H9 (cell line): ENCODE measurements around the gene KIF21A. TPM values are rescaled to one million over a fixed set of nuclear protein-coding genes. Genes with fewer than 3 reads are reported as not detected.

Experiments
- DNase-seq: peaks from one replicate; pipeline ENCODE4 v3.0.0-alpha.2; 2017
- H2AFZ ChIP-seq: one replicate; pipeline ENCODE4 v1.6.1; 2013; ENCODE audit warnings: mild to moderate bottlenecking, low read length, control low read depth, moderate library complexity
- H2AK5ac ChIP-seq: 2 replicates; pipeline ENCODE4 v1.6.1; 2013; ENCODE audit warnings: low read length, control low read depth, mixed read lengths; ENCODE audit not compliant: insufficient read length
- H2BK120ac ChIP-seq: one replicate; pipeline ENCODE4 v1.6.1; 2013; ENCODE audit warnings: low read depth, mild to moderate bottlenecking, low read length, control low read depth, inconsistent platforms; ENCODE audit not compliant: poor library complexity, severe bottlenecking
- H2BK12ac ChIP-seq: 2 replicates; pipeline ENCODE4 v1.6.1; 2013; ENCODE audit warnings: low read length, control low read depth, mixed read lengths, low read depth; ENCODE audit not compliant: insufficient read length
- H2BK15ac ChIP-seq: 2 replicates; pipeline ENCODE4 v1.6.1; 2013; ENCODE audit warnings: low read depth, low read length, control low read depth
- H2BK20ac ChIP-seq: one replicate; pipeline ENCODE4 v1.6.1; 2013; ENCODE audit warnings: low read depth, mild to moderate bottlenecking, low read length, control low read depth, inconsistent platforms; ENCODE audit not compliant: poor library complexity, severe bottlenecking
- H2BK5ac ChIP-seq: 2 replicates; pipeline ENCODE4 v1.6.1; 2013; ENCODE audit warnings: low read length, control low read depth, mixed read lengths; ENCODE audit not compliant: insufficient read length
- H3K14ac ChIP-seq: 2 replicates; pipeline ENCODE4 v1.6.1; 2013; ENCODE audit warnings: low read length, control low read depth; ENCODE audit not compliant: insufficient read depth
- H3K18ac ChIP-seq: 2 replicates; pipeline ENCODE4 v1.6.1; 2013; ENCODE audit warnings: low read depth, mild to moderate bottlenecking, mixed read lengths, low read length, control low read depth; ENCODE audit not compliant: insufficient read length
- H3K23ac ChIP-seq: 2 replicates; pipeline ENCODE4 v1.6.1; 2013; ENCODE audit warnings: low read length, control low read depth, mixed read lengths, low read depth; ENCODE audit not compliant: insufficient read length
- H3K23me2 ChIP-seq: 2 replicates; pipeline ENCODE4 v1.6.1; 2013; ENCODE audit warnings: low read depth, mild to moderate bottlenecking, mixed read lengths, low read length, control low read depth; ENCODE audit not compliant: insufficient read length, poor library complexity, severe bottlenecking
- H3K27ac ChIP-seq: 2 replicates; pipeline ENCODE4 v1.5.1; 2013; ENCODE audit warnings: low read length, control low read depth, mixed read lengths, low read depth; ENCODE audit not compliant: insufficient read length
- H3K27me3 ChIP-seq: 2 replicates; pipeline ENCODE4 v1.6.1; 2013; ENCODE audit warnings: low read length, control low read depth, inconsistent platforms; ENCODE audit not compliant: insufficient read depth
- H3K4ac ChIP-seq: 2 replicates; pipeline ENCODE4 v1.6.1; 2013; ENCODE audit warnings: low read depth, mild to moderate bottlenecking, control low read depth, inconsistent platforms, low read length, moderate library complexity
- H3K4me1 ChIP-seq: 2 replicates; pipeline ENCODE4 v1.6.1; 2013; ENCODE audit warnings: low read length, control low read depth, inconsistent platforms; ENCODE audit not compliant: insufficient read depth
- H3K4me2 ChIP-seq: 2 replicates; pipeline ENCODE4 v1.6.1; 2013; ENCODE audit warnings: low read length, control low read depth, mixed read lengths; ENCODE audit not compliant: insufficient read length, insufficient read depth
- H3K56ac ChIP-seq: 2 replicates; pipeline ENCODE4 v1.6.1; 2013; ENCODE audit warnings: low read depth, mild to moderate bottlenecking, mixed read lengths, low read length, control low read depth; ENCODE audit not compliant: insufficient read length
- H3K79me1 ChIP-seq: 2 replicates; pipeline ENCODE4 v1.6.1; 2013; ENCODE audit warnings: low read depth, mild to moderate bottlenecking, moderate library complexity, low read length, control low read depth, inconsistent platforms; ENCODE audit not compliant: insufficient read depth, poor library complexity, severe bottlenecking
- H3K79me2 ChIP-seq: 2 replicates; pipeline ENCODE4 v1.6.1; 2013; ENCODE audit warnings: low read length, control low read depth, inconsistent platforms; ENCODE audit not compliant: insufficient read depth
- H3K9ac ChIP-seq: 2 replicates; pipeline ENCODE4 v1.6.1; 2013; ENCODE audit warnings: low read length, control low read depth, mixed read lengths; ENCODE audit not compliant: insufficient read length; ENCODE audit errors: extremely low read depth
- H3K9me3 ChIP-seq: one replicate; pipeline ENCODE4 v1.6.1; 2013; ENCODE audit warnings: low read depth, low read length, inconsistent platforms; ENCODE audit not compliant: control insufficient read depth
- H3T11ph ChIP-seq: one replicate; pipeline ENCODE4 v1.6.1; 2013; ENCODE audit warnings: mild to moderate bottlenecking, low read length, control low read depth, inconsistent platforms
- H4K20me1 ChIP-seq: one replicate; pipeline ENCODE4 v1.6.1; 2013; ENCODE audit not compliant: control insufficient read depth, insufficient read length, insufficient read depth
- H4K5ac ChIP-seq: 2 replicates; pipeline ENCODE4 v1.6.1; 2013; ENCODE audit warnings: low read depth, mild to moderate bottlenecking, mixed read lengths, low read length, control low read depth; ENCODE audit not compliant: insufficient read length
- H4K8ac ChIP-seq: replicated peaks from 2 replicates; pipeline ENCODE4 v1.6.1; 2013; ENCODE audit warnings: low read length, control low read depth, mixed read lengths, low read depth; ENCODE audit not compliant: insufficient read length
- H4K91ac ChIP-seq: 2 replicates; pipeline ENCODE4 v1.6.1; 2013; ENCODE audit warnings: low read depth, mild to moderate bottlenecking, moderate library complexity, mixed read lengths, low read length, control low read depth; ENCODE audit not compliant: insufficient read length
- H3K27ac Mint-ChIP-seq, 3 experiments: 2 replicates in 2 of 3; 3 replicates in 1 of 3; pipeline ENCODE4 v1.8.0; 2020 to 2021; ENCODE audit warnings: mixed read lengths in 3 of 3, mild to moderate bottlenecking in 1 of 3, moderate library complexity in 1 of 3
- H3K27me3 Mint-ChIP-seq: 2 replicates; pipeline ENCODE4 v1.8.0; 2021; ENCODE audit warnings: low read depth, mild to moderate bottlenecking, moderate library complexity, mixed read lengths
- H3K36me3 Mint-ChIP-seq, 3 experiments: 2 replicates in 2 of 3; 3 replicates in 1 of 3; pipeline ENCODE4 v1.8.0; 2020 to 2021; ENCODE audit warnings: low read depth in 3 of 3, mixed read lengths in 3 of 3; ENCODE audit not compliant: insufficient read depth in 1 of 3
- H3K4me1 Mint-ChIP-seq, 2 experiments: 2 replicates each; pipeline ENCODE4 v1.8.0; 2020; ENCODE audit warnings: mixed read lengths in 2 of 2
- H3K4me3 Mint-ChIP-seq, 2 experiments: 2 replicates in 1 of 2; 3 replicates in 1 of 2; pipeline ENCODE4 v1.8.0; 2020 to 2021; ENCODE audit warnings: mild to moderate bottlenecking in 2 of 2, mixed read lengths in 2 of 2, moderate library complexity in 1 of 2
- H3K9me3 Mint-ChIP-seq, 2 experiments: 2 replicates in 1 of 2; 3 replicates in 1 of 2; pipeline ENCODE4 v1.8.0; 2020; ENCODE audit warnings: mild to moderate bottlenecking in 2 of 2, mixed read lengths in 2 of 2, moderate library complexity in 1 of 2
- CTCF ChIP-seq: fragments of 200-600 bp; sonication (generic); conservative IDR thresholded peaks from 3 replicates; pipeline ENCODE4 v1.8.0; 2021; ENCODE audit warnings: antibody characterized with exemption, mild to moderate bottlenecking
- WGBS: extraction: QIAGEN DNeasy Blood & Tissue Kit; methylation state at CpG from one replicate; pipeline ENCODE4 v1.1.7; 2013; ENCODE audit warnings: missing lambda C conversion rate, low lambda C conversion rate, mixed read lengths; ENCODE audit not compliant: insufficient read length; ENCODE audit errors: extremely low coverage; 5-methylcytosine and 5-hydroxymethylcytosine counted together
- total RNA-seq: library from RNA; stranded (reverse); gene quantifications from 2 replicates; pipeline ENCODE4 v1.2.1, GENCODE V29; 2021

KIF21A gene
- total RNA-seq, 1 experiment from 2014 or later = 17.2 TPM

- Histone ChIP-seq H3K27ac (no peak overlapping the region), H3K4me2 (no peak overlapping the region), H2BK15ac (no peak overlapping the region), H3K27me3 (no peaks in the 10 kb centered on the region; the same call in 1 of the 2 replicates), H3K4me1 (no peaks in the 10 kb centered on the region), H4K5ac (no peak overlapping the region), H3K18ac (no peak overlapping the region), H3K14ac (no peak overlapping the region), H2AK5ac (no peak overlapping the region), H3K9ac (no peak overlapping the region), H3K9me3 (no peaks in the 10 kb centered on the region), H4K20me1 (no peaks in the 10 kb centered on the region), H4K8ac (no peak overlapping the region), H2AFZ (no peak overlapping the region), H3K23me2 (no peaks in the 10 kb centered on the region), H4K91ac (no peak overlapping the region), H2BK120ac (no peak overlapping the region), H2BK20ac (no peak overlapping the region), H3K79me1 (no peaks in the 10 kb centered on the region), H2BK5ac (no peak overlapping the region), H2BK12ac (no peak overlapping the region), H3T11ph (no peak overlapping the region), H3K56ac (no peak overlapping the region), H3K4ac (no peak overlapping the region), H3K79me2 (no peaks in the 10 kb centered on the region), H3K23ac (no peak overlapping the region)
- no peak for TF ChIP-seq CTCF
- Mint-ChIP-seq H3K9me3 (no peaks in the 10 kb centered on the region; a peak in 1 of 5 replicates), H3K27ac (no peak overlapping the region; a peak in 1 of 7 replicates), H3K36me3 (peaks cover 0 to 4% (median 2%) of the 10 kb centered on the region in 3 experiments; a peak in 2 of 7 replicates), H3K4me1 (peaks cover 10 to 31% of the 10 kb centered on the region in 2 experiments), H3K4me3 (no peak overlapping the region; a peak in 1 of 5 replicates), H3K27me3 (peaks cover 7% of the 10 kb centered on the region)
- WGBS = no CpG with 5 or more reads among the region's 6 CpGs
- peak; percentile 76 for DNase-seq
Measured at GRCh38 chr12:39412210-39412609, 30.7 kb downstream of the KIF21A start.
